ENCODE data around the gene ELOF1.

GRCh38 chr19:11510444-11510843 lies 48.6 kb downstream of the ELOF1 start:
- TF ChIP-seq CTCF (conservative IDR thresholded peaks at IDR 0.05; ENCODE audit: low read depth, low read length) (no peak), EZH2 (IDR thresholded peaks at IDR 0.05; ENCODE audit: low read length, unreplicated experiment) (no peak)

Measured in PC-3 (cell line).